Measurements from ENCODE around the gene FOXQ1. TPM values are rescaled to one million over a fixed set of nuclear protein-coding genes. Genes with fewer than 3 reads are reported as not detected.
"Not testable (repeated sequence)": the region's sequence is repeated elsewhere in the genome, so short reads cannot be mapped to it uniquely, and the experiment has no call there.

Gene FOXQ1
- total and polyA plus RNA-seq, 9 of the 15 experiments (the other 6 are each of a cell fraction or from before 2014, with no cell fraction given), result not detected

GRCh38 chr6:1318036-1318435 is 6.1 kb downstream of the FOXQ1 start:
- Histone ChIP-seq H3K27me3 (ENCODE audit: control insufficient read depth in 2 of 2, insufficient read depth in 2 of 2, low read length in 2 of 2) (no peaks in the 10 kb centered on the region), H3K4me2 (ENCODE audit: insufficient read depth, low read length) (no peak overlapping the region), H3K4me3 (no peak overlapping the region), H3K36me3 (ENCODE audit: control insufficient read depth, insufficient read depth, low read length) (no peaks in the 10 kb centered on the region), H3K9me1 (ENCODE audit: control insufficient read depth, insufficient read depth, low read length) (no peaks in the 10 kb centered on the region), H3K9ac (ENCODE audit: insufficient read depth in 1 of 2, low read depth in 2 of 2, low read length in 2 of 2) (no peak overlapping the region), H3K4me1 (replicated peaks in 1 of 2; ENCODE audit: control insufficient read depth in 2 of 2, insufficient read depth in 2 of 2, low read length in 2 of 2) (no peaks in the 10 kb centered on the region; a peak in 2 of 5 replicates), H3K9me3 (replicated peaks; ENCODE audit: control insufficient read depth, insufficient read depth, low read depth, low read length) (no peaks in the 10 kb centered on the region), H3K27ac (ENCODE audit: extremely low read depth, low read depth, low read length) (no peak overlapping the region), H4K20me1 (replicated peaks; ENCODE audit: control insufficient read depth, insufficient read depth, low read length) (no peaks in the 10 kb centered on the region), H3K79me2 (ENCODE audit: control insufficient read depth, insufficient read depth, low read length) (no peaks in the 10 kb centered on the region), H2AFZ (ENCODE audit: low read depth, low read length) (no peak overlapping the region)
- ChIA-PET CTCF (ENCODE audit: low intra/inter-chr PET ratio) (no interaction called here), POLR2A (no interaction called here)
- intact Hi-C loops (cut with micrococcal nuclease) (no loop called here), in situ Hi-C loops (cut with MboI) (no loop called here)
- FAIRE-seq, result no peak
- WGBS (ENCODE audit: insufficient coverage, low coverage, missing lambda C conversion rate), result 2% methylated on average over 7 of the region's 7 CpGs
- no peak for TF ChIP-seq ZNF197 (CRISPR knock-in tag; IDR thresholded peaks at IDR 0.05; ENCODE audit: low read depth)
- no peak for ATAC-seq
- BruUV-seq (replicated peaks), result no TSS peak
- DNase-seq (ENCODE audit: extremely low read depth in 1 of 4, low spot score in 3 of 4), result no peak

- H3K9me1 ChIP-seq (ENCODE audit: control insufficient read depth, insufficient read depth, low read length); POLR2A ChIA-PET; ATAC-seq; H3K27me3 ChIP-seq (ENCODE audit: control insufficient read depth in 2 of 2, insufficient read depth in 2 of 2, low read length in 2 of 2); CTCF ChIA-PET (ENCODE audit: low intra/inter-chr PET ratio); H3K27ac ChIP-seq (ENCODE audit: extremely low read depth, low read depth, low read length); H3K9me3 ChIP-seq (replicated peaks; ENCODE audit: control insufficient read depth, insufficient read depth, low read depth, low read length); H2AFZ ChIP-seq (ENCODE audit: low read depth, low read length); H3K9ac ChIP-seq (ENCODE audit: insufficient read depth in 1 of 2, low read depth in 2 of 2, low read length in 2 of 2); H3K4me2 ChIP-seq (ENCODE audit: insufficient read depth, low read length); H3K79me2 ChIP-seq (ENCODE audit: control insufficient read depth, insufficient read depth, low read length); H3K4me1 ChIP-seq (replicated peaks in 1 of 2; ENCODE audit: control insufficient read depth in 2 of 2, insufficient read depth in 2 of 2, low read length in 2 of 2); intact Hi-C loops (cut with micrococcal nuclease); BruUV-seq (replicated peaks); H3K36me3 ChIP-seq (ENCODE audit: control insufficient read depth, insufficient read depth, low read length); H4K20me1 ChIP-seq (replicated peaks; ENCODE audit: control insufficient read depth, insufficient read depth, low read length); H3K4me3 ChIP-seq; DNase-seq (ENCODE audit: extremely low read depth in 1 of 4, low spot score in 3 of 4); in situ Hi-C loops (cut with MboI); FAIRE-seq: not testable (repeated sequence)
- 9% methylated on average over 14 of the region's 22 CpGs for WGBS (ENCODE audit: insufficient coverage, low coverage, missing lambda C conversion rate)
These were observed 6.7 kb downstream of the FOXQ1 start for GRCh38 chr6:1318584-1318983.

Data from K562 (cell line).